Measurements from ENCODE around the gene TANGO2.

TANGO2 gene

DNA sequence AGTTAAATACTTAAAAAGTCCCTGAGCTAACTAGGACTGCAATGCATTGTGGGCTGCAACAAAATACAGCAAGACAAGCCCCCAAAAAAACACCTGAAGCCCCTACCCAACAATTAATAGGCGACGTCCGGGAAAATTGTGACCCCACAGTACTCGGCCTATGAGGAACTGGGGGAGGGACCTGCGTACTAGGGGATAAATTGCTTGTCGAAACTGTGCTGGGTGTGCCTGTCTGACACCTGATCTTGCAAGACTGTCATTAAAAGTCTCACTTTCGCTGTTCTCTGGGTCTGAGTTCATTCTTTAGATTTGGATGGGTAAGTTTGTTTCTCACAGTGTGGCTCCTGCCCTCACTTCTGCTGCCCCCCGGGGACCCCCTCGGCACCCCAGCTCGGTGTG lies 15.2 kb downstream of the TANGO2 start:
- TF ChIP-seq, protein P1, sequence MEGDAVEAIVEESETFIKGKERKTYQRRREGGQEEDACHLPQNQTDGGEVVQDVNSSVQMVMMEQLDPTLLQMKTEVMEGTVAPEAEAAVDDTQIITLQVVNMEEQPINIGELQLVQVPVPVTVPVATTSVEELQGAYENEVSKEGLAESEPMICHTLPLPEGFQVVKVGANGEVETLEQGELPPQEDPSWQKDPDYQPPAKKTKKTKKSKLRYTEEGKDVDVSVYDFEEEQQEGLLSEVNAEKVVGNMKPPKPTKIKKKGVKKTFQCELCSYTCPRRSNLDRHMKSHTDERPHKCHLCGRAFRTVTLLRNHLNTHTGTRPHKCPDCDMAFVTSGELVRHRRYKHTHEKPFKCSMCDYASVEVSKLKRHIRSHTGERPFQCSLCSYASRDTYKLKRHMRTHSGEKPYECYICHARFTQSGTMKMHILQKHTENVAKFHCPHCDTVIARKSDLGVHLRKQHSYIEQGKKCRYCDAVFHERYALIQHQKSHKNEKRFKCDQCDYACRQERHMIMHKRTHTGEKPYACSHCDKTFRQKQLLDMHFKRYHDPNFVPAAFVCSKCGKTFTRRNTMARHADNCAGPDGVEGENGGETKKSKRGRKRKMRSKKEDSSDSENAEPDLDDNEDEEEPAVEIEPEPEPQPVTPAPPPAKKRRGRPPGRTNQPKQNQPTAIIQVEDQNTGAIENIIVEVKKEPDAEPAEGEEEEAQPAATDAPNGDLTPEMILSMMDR (IDR thresholded peaks at IDR 0.05; ENCODE audit: low read depth, low read length, missing control alignments): no peak
- Histone ChIP-seq H3K4me3 (ENCODE audit: low read depth, low read length) (no peak overlapping the region), H3K36me3 (replicated peaks) (peaks cover 27% of the 10 kb centered on the region), H3K27me3 (replicated peaks) (no peaks in the 10 kb centered on the region), H3K27ac (no peak overlapping the region)
- no peak for DNase-seq
- in situ Hi-C loops (cut with HindIII; ENCODE audit: low pct_ligation_motif_present, low sequenced_read_pairs): no loop called here

DNA sequence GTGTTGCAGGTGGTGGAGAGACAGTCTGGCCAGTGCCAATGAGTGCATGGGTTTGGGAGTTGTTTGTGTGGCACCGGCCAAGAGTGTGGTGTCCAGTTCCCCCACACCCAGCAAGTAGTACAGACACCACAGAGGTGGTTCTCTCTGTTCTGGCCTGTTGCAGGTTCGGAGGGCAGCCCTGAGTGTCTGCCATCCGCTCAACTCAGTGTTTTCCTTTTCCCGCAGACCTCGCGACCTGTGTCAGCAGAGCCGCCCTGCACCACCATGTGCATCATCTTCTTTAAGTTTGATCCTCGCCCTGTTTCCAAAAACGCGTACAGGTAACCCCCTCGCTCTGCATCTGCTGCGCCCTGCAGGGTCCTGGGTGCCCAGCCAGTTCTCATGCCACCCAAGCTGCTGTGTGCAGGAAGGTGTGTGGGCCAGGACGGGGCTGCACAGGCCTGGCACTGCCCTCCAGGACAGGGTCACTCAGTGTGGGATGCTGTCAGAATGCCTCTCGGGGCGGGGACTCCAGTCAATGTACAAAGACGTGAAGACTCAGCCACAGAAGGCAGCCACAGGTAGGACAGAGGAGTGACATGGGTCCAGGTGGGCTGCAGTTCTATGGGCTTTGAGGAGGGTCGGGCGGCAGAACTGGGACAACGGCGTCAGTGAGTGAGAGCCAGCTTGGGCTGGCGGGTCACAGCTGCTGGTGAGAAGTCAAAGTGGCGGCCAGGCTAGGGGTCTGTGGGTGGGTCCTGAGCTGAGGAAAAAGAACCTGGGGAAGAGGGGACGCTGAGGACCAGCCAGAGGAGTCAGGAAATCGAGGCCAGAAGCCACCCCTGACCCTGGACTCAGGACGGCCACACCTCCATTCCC lies 15.9 kb downstream of the TANGO2 start:
- DNase-seq: no peak
- Histone ChIP-seq H3K4me3 (ENCODE audit: low read depth, low read length) (no peak overlapping the region), H3K27ac (no peak overlapping the region), H3K27me3 (replicated peaks) (no peaks in the 10 kb centered on the region), H3K36me3 (replicated peaks) (peaks cover 21% of the 10 kb centered on the region)
- TF ChIP-seq, protein P1 (IDR thresholded peaks at IDR 0.05; ENCODE audit: low read depth, low read length, missing control alignments): no peak
- in situ Hi-C loops (cut with HindIII; ENCODE audit: low pct_ligation_motif_present, low sequenced_read_pairs): no loop called here

DNA sequence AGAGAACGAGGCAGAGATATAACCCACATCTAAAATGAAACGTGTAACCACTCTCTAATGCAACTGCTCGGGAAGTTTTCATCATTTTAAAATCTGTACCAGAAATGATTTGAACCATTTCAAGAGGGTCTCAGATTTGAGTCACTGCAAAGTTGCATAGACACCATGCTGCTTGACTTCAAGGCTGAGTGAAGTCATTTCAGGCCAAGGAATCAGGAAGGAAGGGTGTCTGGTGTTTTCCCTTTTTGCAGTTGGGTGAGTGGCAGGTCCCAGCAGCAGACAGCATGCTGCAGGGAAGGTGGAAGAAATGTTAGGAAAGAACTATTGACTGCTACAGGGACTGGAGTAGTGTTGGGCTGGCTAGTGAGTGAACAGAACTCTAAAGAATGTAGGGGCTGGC lies 16.5 kb downstream of the TANGO2 start:
- in situ Hi-C loops (cut with HindIII; ENCODE audit: low pct_ligation_motif_present, low sequenced_read_pairs): no loop called here
- Histone ChIP-seq H3K27me3 (replicated peaks) (no peaks in the 10 kb centered on the region), H3K4me3 (ENCODE audit: low read depth, low read length) (no peak overlapping the region), H3K36me3 (replicated peaks) (peaks cover 18% of the 10 kb centered on the region), H3K27ac (no peak overlapping the region)
- TF ChIP-seq, protein P1 (IDR thresholded peaks at IDR 0.05; ENCODE audit: low read depth, low read length, missing control alignments): no peak
- DNase-seq: no peak

DNA sequence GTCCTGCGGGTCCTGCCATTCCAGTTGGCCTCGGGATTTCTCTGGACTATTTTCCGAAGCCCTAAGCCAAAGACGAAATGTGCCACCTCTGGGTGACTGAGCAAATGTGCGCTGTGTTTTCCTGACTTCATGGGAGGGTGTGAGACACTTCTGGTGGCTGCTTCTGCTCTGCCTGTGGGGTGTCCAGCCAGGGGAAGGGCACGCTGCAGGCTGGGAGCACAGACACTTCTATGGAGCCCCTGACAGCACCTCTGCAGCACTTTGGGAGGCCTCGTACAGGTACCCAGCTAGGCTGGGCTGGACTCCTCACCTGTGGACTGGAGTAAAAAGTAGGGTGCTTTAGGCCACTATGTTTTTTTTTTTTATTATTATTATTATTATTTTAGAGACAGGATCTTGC lies 17.7 kb downstream of the TANGO2 start:
- Histone ChIP-seq H3K4me3 (ENCODE audit: low read depth, low read length) (no peak overlapping the region), H3K36me3 (replicated peaks) (peaks cover 21% of the 10 kb centered on the region), H3K27ac (no peak overlapping the region), H3K27me3 (replicated peaks) (no peaks in the 10 kb centered on the region)
- DNase-seq: no peak
- in situ Hi-C loops (cut with HindIII; ENCODE audit: low pct_ligation_motif_present, low sequenced_read_pairs): no loop called here
- TF ChIP-seq, protein P1 (IDR thresholded peaks at IDR 0.05; ENCODE audit: low read depth, low read length, missing control alignments): no peak

DNA sequence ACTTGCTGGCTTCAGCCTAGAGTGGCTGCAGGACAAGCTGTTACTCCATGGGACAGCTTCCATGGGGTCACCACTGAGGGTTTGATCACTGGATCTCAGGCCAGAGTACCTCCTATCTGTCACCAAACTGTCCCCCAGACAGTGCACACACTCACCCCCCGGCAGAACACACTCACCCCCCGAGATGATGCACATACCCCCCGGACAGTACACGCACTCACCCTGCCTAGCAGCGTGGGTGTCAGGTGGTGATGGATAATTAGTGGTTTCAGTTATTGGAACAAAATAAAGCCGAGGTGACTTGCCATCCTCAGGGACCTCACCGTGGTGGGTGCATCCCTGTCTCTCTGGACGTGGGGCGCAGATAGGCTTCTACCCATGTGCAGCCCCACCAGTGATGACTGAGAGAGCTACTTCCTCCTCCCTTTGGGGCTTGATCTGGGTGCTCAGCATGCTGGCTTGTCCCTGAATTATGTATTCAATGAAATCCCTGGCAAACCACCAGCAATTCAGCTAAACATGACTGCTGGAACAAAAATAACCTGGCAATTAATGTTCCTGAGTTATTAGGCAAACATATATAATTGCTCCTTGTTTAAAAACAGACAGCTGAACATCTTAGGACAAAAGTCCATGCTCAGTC lies 18.9 kb downstream of the TANGO2 start:
- DNase-seq: no peak
- Histone ChIP-seq H3K27me3 (replicated peaks) (no peaks in the 10 kb centered on the region), H3K36me3 (replicated peaks) (peaks cover 21% of the 10 kb centered on the region), H3K27ac (no peak overlapping the region), H3K4me3 (ENCODE audit: low read depth, low read length) (no peak overlapping the region)
- in situ Hi-C loops (cut with HindIII; ENCODE audit: low pct_ligation_motif_present, low sequenced_read_pairs): no loop called here
- TF ChIP-seq, protein P1 (IDR thresholded peaks at IDR 0.05; ENCODE audit: low read depth, low read length, missing control alignments): no peak

Measured in brain microvascular endothelial cell (primary cell).